Calu3 (cell line): ENCODE measurements around the gene SMIM3. TPM values are rescaled to one million over a fixed set of nuclear protein-coding genes. Genes with fewer than 3 reads are reported as not detected.

ENCODE experiments used
- BruUV-seq: library from RNA; stranded (reverse); fragments of 400-500 nt; replicated peaks from 2 replicates; lab custom pipeline; 2021; lab: Mats Ljungman, UMichigan
- CTCF ChIA-PET: fragments of 300-600 bp; sonication (Branson Sonifier 250); formaldehyde crosslinking; loops from one replicate; lab custom pipeline; 2022; ENCODE audit warnings: antibody characterized with exemption; lab: Charles Lee
- DNase-seq: peaks from one replicate; pipeline ENCODE4 v3.0.0; 2022
- H3K27ac Mint-ChIP-seq: one replicate; pipeline ENCODE4 v1.8.0; 2022; ENCODE audit warnings: mixed read lengths; ENCODE audit not compliant: unreplicated experiment
- H3K27me3 Mint-ChIP-seq: one replicate; pipeline ENCODE4 v1.8.0; 2022; ENCODE audit warnings: mixed read lengths; ENCODE audit not compliant: unreplicated experiment
- H3K36me3 Mint-ChIP-seq: one replicate; pipeline ENCODE4 v1.8.0; 2022; ENCODE audit warnings: mild to moderate bottlenecking, moderate library complexity, mixed read lengths; ENCODE audit not compliant: insufficient read depth, unreplicated experiment
- H3K4me1 Mint-ChIP-seq: one replicate; pipeline ENCODE4 v1.8.0; 2022; ENCODE audit warnings: mild to moderate bottlenecking, low read depth, mixed read lengths; ENCODE audit not compliant: unreplicated experiment
- H3K4me3 Mint-ChIP-seq: one replicate; pipeline ENCODE4 v1.8.0; 2022; ENCODE audit warnings: mild to moderate bottlenecking, low read depth, moderate library complexity, mixed read lengths; ENCODE audit not compliant: unreplicated experiment
- H3K9me3 Mint-ChIP-seq: one replicate; pipeline ENCODE4 v1.8.0; 2022; ENCODE audit warnings: low read depth, mixed read lengths; ENCODE audit not compliant: unreplicated experiment
- intact Hi-C: fragments of 100-400 bp; cut with micrococcal nuclease; formaldehyde crosslinking; loops from one replicate; pipeline ENCODE4 v1.10.0; 2022; ENCODE audit not compliant: unreplicated experiment
- total RNA-seq: library from RNA; stranded (reverse); gene quantifications from 2 replicates; pipeline ENCODE4 v1.2.3, GENCODE V29; 2022
- TF ChIP-seq, protein P1 (sequence below): fragments of 200-600 bp; IDR thresholded peaks from one replicate; pipeline ENCODE4 v1.8.0; 2022; ENCODE audit warnings: antibody characterized with exemption; ENCODE audit not compliant: unreplicated experiment

Gene SMIM3
- total RNA-seq, 1 experiment from 2014 or later = 8.4 TPM

DNA sequence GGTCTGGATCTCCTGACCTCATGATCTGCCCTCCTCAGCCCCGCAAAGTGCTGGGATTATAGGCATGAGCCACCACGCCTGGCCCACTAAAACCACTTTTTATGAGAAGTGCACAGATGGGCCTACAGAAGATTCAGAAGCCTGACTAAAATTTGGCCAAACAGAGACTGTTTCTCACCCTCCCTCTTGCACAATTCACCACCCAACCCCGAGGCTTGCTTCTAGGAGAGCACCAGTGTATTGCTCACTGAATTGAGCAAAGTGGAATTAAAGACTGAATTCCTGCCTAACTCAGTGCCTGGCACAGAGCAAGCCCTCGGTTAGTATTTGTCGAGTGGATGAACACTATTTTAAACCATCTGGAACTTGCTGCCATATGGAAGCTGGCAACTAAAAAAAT is 16.3 kb upstream of the SMIM3 start:
- no TSS peak for BruUV-seq
- CTCF ChIA-PET = interaction anchor here (0.5 kb wide), 1 partner anchor 21 kb away, joined by 4 read pairs; no protein-coding TSS in a partner anchor
- no peak for DNase-seq
- TF ChIP-seq, protein P1, sequence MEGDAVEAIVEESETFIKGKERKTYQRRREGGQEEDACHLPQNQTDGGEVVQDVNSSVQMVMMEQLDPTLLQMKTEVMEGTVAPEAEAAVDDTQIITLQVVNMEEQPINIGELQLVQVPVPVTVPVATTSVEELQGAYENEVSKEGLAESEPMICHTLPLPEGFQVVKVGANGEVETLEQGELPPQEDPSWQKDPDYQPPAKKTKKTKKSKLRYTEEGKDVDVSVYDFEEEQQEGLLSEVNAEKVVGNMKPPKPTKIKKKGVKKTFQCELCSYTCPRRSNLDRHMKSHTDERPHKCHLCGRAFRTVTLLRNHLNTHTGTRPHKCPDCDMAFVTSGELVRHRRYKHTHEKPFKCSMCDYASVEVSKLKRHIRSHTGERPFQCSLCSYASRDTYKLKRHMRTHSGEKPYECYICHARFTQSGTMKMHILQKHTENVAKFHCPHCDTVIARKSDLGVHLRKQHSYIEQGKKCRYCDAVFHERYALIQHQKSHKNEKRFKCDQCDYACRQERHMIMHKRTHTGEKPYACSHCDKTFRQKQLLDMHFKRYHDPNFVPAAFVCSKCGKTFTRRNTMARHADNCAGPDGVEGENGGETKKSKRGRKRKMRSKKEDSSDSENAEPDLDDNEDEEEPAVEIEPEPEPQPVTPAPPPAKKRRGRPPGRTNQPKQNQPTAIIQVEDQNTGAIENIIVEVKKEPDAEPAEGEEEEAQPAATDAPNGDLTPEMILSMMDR = no peak
- H3K4me3 Mint-ChIP-seq = no peak overlapping the region
- intact Hi-C loops = no loop called here
- peaks cover 4% of the 10 kb centered on the region for H3K36me3 Mint-ChIP-seq
- peaks cover 5% of the 10 kb centered on the region for H3K4me1 Mint-ChIP-seq
- peaks cover 15% of the 10 kb centered on the region for H3K27me3 Mint-ChIP-seq
- no peak overlapping the region for H3K27ac Mint-ChIP-seq
- peaks cover 6% of the 10 kb centered on the region for H3K9me3 Mint-ChIP-seq

DNA sequence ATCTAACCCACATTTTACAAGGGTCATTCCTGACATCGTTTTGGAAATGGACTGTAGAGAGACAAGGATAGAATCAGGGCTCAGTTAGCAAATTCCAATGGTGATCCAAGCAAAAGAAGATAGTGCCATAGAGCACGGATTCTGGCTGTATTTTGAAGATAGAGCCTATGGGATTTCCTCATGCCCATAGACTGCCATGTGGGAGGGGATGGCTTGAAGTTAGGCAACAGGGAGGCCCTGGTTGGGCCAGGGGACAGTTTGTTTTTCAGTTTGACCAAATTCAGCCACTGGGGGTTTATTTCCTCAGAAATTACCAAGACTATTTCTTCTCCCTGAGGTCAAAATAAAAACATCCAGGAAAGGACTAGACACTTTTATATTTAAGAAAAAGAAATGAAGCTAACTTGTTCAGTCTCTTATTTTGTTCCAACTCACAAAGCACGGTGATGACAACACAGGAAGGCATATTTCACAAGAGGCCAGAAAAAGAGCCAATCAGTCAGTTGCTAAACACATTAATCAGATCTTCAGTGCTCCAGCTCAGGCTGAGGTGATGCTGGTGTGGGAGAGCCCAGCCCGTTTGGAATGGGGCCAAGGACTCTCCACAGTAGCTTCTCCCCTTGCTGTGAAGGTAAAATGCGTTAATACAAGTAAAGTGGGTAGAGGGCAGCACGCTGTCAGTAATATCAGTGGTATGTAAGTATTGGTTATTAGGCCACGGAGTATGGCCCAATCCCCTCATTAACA is 15.4 kb upstream of the SMIM3 start:
- Mint-ChIP-seq H3K36me3 (no peaks in the 10 kb centered on the region), H3K27ac (no peak overlapping the region), H3K4me3 (no peak overlapping the region), H3K27me3 (peaks cover 25% of the 10 kb centered on the region), H3K4me1 (no peaks in the 10 kb centered on the region), H3K9me3 (peaks cover 6% of the 10 kb centered on the region)
- intact Hi-C loops = no loop called here
- no TSS peak for BruUV-seq
- CTCF ChIA-PET = no interaction called here
- no peak for DNase-seq
- TF ChIP-seq, protein P1 = no peak

DNA sequence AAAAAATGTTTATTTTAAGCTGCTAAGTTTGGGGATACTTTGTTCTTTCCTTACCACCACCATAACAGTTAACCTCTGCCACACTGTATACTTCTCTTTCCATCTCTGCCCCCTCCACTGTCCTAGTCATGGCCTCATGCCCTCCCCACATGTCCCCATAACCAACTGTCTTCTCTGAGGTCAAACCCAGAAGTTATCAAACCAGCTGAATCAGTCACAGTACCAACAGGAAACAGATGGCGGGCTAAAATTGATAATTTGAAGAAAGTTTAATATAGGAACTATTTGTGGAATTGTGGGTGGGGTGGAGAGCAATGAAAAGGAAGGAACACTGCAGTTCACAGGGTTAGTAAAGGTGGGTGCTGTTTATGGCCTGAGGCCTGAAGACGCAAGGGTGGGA is 14.0 kb upstream of the SMIM3 start:
- intact Hi-C loops = no loop called here
- H3K36me3 Mint-ChIP-seq = no peaks in the 10 kb centered on the region
- no peaks in the 10 kb centered on the region for H3K4me1 Mint-ChIP-seq
- no peak overlapping the region for H3K4me3 Mint-ChIP-seq
- peaks cover 26% of the 10 kb centered on the region for H3K27me3 Mint-ChIP-seq
- H3K27ac Mint-ChIP-seq = no peak overlapping the region
- DNase-seq = no peak
- peaks cover 6% of the 10 kb centered on the region for H3K9me3 Mint-ChIP-seq
- CTCF ChIA-PET = interaction anchor here (0.6 kb wide), 1 partner anchor 221 kb away, joined by 6 read pairs; no protein-coding TSS in a partner anchor
- TF ChIP-seq, protein P1 = no peak
- no TSS peak for BruUV-seq

DNA sequence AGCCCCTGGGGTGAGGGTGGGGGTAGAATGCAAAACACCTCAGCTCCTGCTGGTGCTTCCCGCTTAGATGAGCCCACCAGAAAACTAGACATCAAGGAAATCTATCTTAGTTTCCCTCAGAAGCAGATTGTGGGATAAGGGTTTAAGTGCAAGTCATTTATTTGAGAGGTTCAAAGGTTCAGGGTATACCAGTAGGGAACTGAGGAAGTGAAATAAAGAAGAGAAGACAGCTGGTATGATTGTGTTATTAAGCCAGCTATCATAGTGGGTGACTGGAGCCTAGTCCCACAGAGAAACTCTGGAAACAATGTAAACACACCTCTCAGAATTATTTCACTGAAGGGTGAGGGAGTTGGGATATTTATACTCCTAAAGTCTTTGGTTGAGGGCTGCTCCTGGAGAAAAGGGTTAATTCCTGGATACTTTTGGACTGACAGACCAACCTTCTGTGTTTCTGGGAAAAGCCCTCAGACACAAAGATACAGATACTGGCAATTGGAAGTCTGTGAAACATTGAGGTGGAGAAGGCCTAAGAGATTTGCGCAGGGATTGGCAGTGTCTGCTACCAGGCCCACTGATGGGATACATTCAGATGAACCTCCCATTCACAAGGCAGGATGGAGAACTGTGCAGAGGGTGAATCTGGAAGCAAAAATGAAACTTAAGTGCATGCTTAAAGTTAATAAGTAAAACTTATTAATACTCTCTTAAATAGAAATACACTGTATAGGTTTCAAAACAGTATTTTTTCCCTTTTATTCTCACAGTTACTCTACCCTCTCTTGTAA is 13.4 kb upstream of the SMIM3 start:
- Mint-ChIP-seq H3K27ac (no peak overlapping the region), H3K4me3 (no peak overlapping the region), H3K9me3 (peaks cover 6% of the 10 kb centered on the region), H3K4me1 (no peaks in the 10 kb centered on the region), H3K27me3 (peaks cover 26% of the 10 kb centered on the region), H3K36me3 (no peaks in the 10 kb centered on the region)
- intact Hi-C loops = no loop called here
- no peak for DNase-seq
- TF ChIP-seq, protein P1 = no peak
- CTCF ChIA-PET = interaction anchor here (0.6 kb wide), 1 partner anchor 221 kb away, joined by 6 read pairs; no protein-coding TSS in a partner anchor
- no TSS peak for BruUV-seq
